B cell (primary cell): Measurements from ENCODE around the gene POLA2. TPM values are rescaled to one million over a fixed set of nuclear protein-coding genes. Genes with fewer than 3 reads are reported as not detected.

Source experiments
- ATAC-seq: fragments of 200-7000 bp; cut with Tn5 transposase; one replicate; pipeline ENCODE4 v1.10.0; 2021; ENCODE audit warnings: low read depth, mild to moderate bottlenecking, moderate number of reproducible peaks, moderate library complexity
- CTCF ChIA-PET: fragments of 350-600 bp; sonication (Branson Sonifier 250); formaldehyde crosslinking; loops from one replicate; lab custom pipeline; 2021; ENCODE audit warnings: antibody characterized with exemption, inconsistent platforms; lab: Charles Lee
- POLR2A ChIA-PET: fragments of 350-600 bp; sonication (Branson Sonifier 250); formaldehyde crosslinking; loops from one replicate; lab custom pipeline; 2021; ENCODE audit warnings: antibody characterized with exemption; lab: Charles Lee
- DNase-seq: peaks from one replicate; pipeline ENCODE4 v3.0.0; 2013
- H2AFZ ChIP-seq: 2 replicates; pipeline ENCODE4 v1.6.1; 2012; ENCODE audit warnings: mild to moderate bottlenecking, low read depth, low read length; ENCODE audit not compliant: insufficient read depth, poor library complexity, severe bottlenecking
- H3K27ac ChIP-seq, 2 donors: 1 replicate in 1 of 2; 2 replicates in 1 of 2; pipeline ENCODE4 v1.5.1; 2012 to 2013; ENCODE audit warnings: low read length in 2 of 2, mild to moderate bottlenecking in 2 of 2, moderate library complexity in 1 of 2
- H3K27me3 ChIP-seq, 4 experiments: fragments of 200-600 bp in 1 of 4; sonication (generic) in 1 of 4; replicated peaks in 1 of 4; 1 replicate in 2 of 4; 2 replicates in 2 of 4; pipeline versions ENCODE4 v1.6.1 to v1.7.0; 2013 to 2016; ENCODE audit warnings: low read length in 3 of 4, mild to moderate bottlenecking in 2 of 4, mixed read lengths in 1 of 4, moderate library complexity in 1 of 4; ENCODE audit not compliant: insufficient read depth in 4 of 4, control insufficient read depth in 3 of 4; ENCODE audit errors: control extremely low read depth in 1 of 4
- H3K36me3 ChIP-seq, 2 experiments: replicated peaks in 1 of 2; 1 replicate in 1 of 2; 2 replicates in 1 of 2; pipeline versions ENCODE4 v1.6.1 to v1.7.1; 2013; ENCODE audit warnings: low read length in 1 of 2; ENCODE audit not compliant: insufficient read depth in 2 of 2, control insufficient read depth in 1 of 2; ENCODE audit errors: control extremely low read depth in 1 of 2, extremely low read depth in 1 of 2
- H3K4me1 ChIP-seq, 2 donors: fragments of 200-600 bp in 1 of 2; sonication (generic) in 1 of 2; 1 replicate in 1 of 2; 2 replicates in 1 of 2; pipeline versions ENCODE4 v1.5.1 to v1.6.1; 2013 to 2017; ENCODE audit warnings: low read length in 2 of 2; ENCODE audit not compliant: control insufficient read depth in 2 of 2, insufficient read depth in 2 of 2
- H3K4me2 ChIP-seq: replicated peaks from 2 replicates; pipeline ENCODE3; 2012; ENCODE audit warnings: mild to moderate bottlenecking, low read depth, low read length; ENCODE audit not compliant: poor library complexity, severe bottlenecking
- H3K4me3 ChIP-seq, 5 experiments: fragments of 200-600 bp in 1 of 5; sonication (generic) in 1 of 5; 1 replicate in 3 of 5; 2 replicates in 2 of 5; pipeline versions ENCODE4 v1.5.1 to v1.7.0; 2011 to 2016; ENCODE audit warnings: low read length in 4 of 5, mild to moderate bottlenecking in 4 of 5, low read depth in 2 of 5, control low read depth in 1 of 5, moderate library complexity in 1 of 5; ENCODE audit not compliant: insufficient read depth in 1 of 5; ENCODE audit errors: control extremely low read depth in 1 of 5, extremely low read depth in 1 of 5
- H3K79me2 ChIP-seq: fragments of 200-600 bp; sonication (generic); one replicate; pipeline ENCODE4 v1.6.0; 2016; ENCODE audit warnings: low read length; ENCODE audit not compliant: control insufficient read depth, insufficient read depth
- H3K9ac ChIP-seq: fragments of 200-600 bp; sonication (generic); 2 replicates; pipeline ENCODE4 v1.6.1; 2017; ENCODE audit warnings: mild to moderate bottlenecking, low read length, moderate library complexity
- H3K9me3 ChIP-seq, 3 donors: one replicate each; pipeline versions ENCODE4 v1.6.1 to v1.7.1; 2013; ENCODE audit warnings: low read length in 2 of 3; ENCODE audit not compliant: control insufficient read depth in 2 of 3, insufficient read depth in 1 of 3; ENCODE audit errors: control extremely low read depth in 1 of 3
- H4K20me1 ChIP-seq: 2 replicates; pipeline ENCODE4 v1.6.0; 2012; ENCODE audit warnings: mild to moderate bottlenecking, low read length; ENCODE audit not compliant: insufficient read depth, control insufficient read depth, poor library complexity, severe bottlenecking
- H3K27ac Mint-ChIP-seq: one replicate; pipeline ENCODE4 v1.8.0; 2021; ENCODE audit warnings: mixed read lengths
- H3K27me3 Mint-ChIP-seq: one replicate; pipeline ENCODE4 v1.8.0; 2021; ENCODE audit warnings: mixed read lengths
- H3K4me1 Mint-ChIP-seq: one replicate; pipeline ENCODE4 v1.8.0; 2021; ENCODE audit warnings: mixed read lengths
- H3K4me3 Mint-ChIP-seq: one replicate; pipeline ENCODE4 v1.8.0; 2021; ENCODE audit warnings: mixed read lengths
- H3K9me3 Mint-ChIP-seq: one replicate; pipeline ENCODE4 v1.8.0; 2022; ENCODE audit warnings: mixed read lengths; ENCODE audit not compliant: insufficient read depth
- CTCF ChIP-seq: fragments of 200-600 bp; IDR thresholded peaks from one replicate; pipeline ENCODE4 v1.8.0; 2022; ENCODE audit warnings: antibody characterized with exemption, mild to moderate bottlenecking
- EZH2 ChIP-seq: IDR thresholded peaks from 2 replicates; pipeline ENCODE4 v1.6.1; 2012; ENCODE audit warnings: borderline replicate concordance, low read depth, mild to moderate bottlenecking, moderate library complexity, low read length; ENCODE audit not compliant: insufficient read depth, poor library complexity, severe bottlenecking
- WGBS: methylation state at CpG from one replicate; pipeline ENCODE4 v1.1.5; 2013; ENCODE audit warnings: missing lambda C conversion rate; ENCODE audit not compliant: insufficient coverage; 5-methylcytosine and 5-hydroxymethylcytosine counted together
- intact Hi-C: fragments of 100-400 bp; cut with micrococcal nuclease; formaldehyde crosslinking; loops from one replicate; pipeline ENCODE4 v1.10.0; 2022
- polyA plus RNA-seq: library from polyadenylated mRNA; depleted of rRNA; stranded (reverse); fragments of >200 nt; gene quantifications from 2 replicates; pipeline ENCODE4 v1.2.3, GENCODE V29; 2012
- total RNA-seq, 2 donors: library from RNA; stranded (reverse); fragments of 120-200 nt in 1 of 2; gene quantifications; 1 replicate in 1 of 2; 2 replicates in 1 of 2; pipeline versions ENCODE4 v1.2.3 to v1.2.4, GENCODE V29; 2013 to 2022

Gene POLA2
- total and polyA plus RNA-seq, 2 donors (not counting 1 experiment from before 2014, with no cell fraction given) = 13.0 to 28.7 TPM

- intact Hi-C loops = no loop called here
- no peak overlapping the region for H3K9ac ChIP-seq
- POLR2A ChIA-PET = no interaction called here
- Mint-ChIP-seq H3K27ac (no peak overlapping the region), H3K4me1 (peaks cover 4% of the 10 kb centered on the region), H3K27me3 (no peaks in the 10 kb centered on the region), H3K4me3 (no peak overlapping the region), H3K9me3 (no peaks in the 10 kb centered on the region)
- H2AFZ ChIP-seq = no peak overlapping the region
- H3K27ac ChIP-seq = no peak overlapping the region
- H3K4me1 ChIP-seq = peaks cover 0 to 5% of the 10 kb centered on the region in 2 donors
- no peak overlapping the region for H3K4me3 ChIP-seq
- CTCF ChIA-PET = interaction anchor here (0.6 to 1.8 kb wide), 4 partner anchors 23 to 423 kb away, joined by 3 to 5 read pairs (median 4); no protein-coding TSS in a partner anchor
- no peaks in the 10 kb centered on the region for H3K9me3 ChIP-seq
- no peaks in the 10 kb centered on the region for H4K20me1 ChIP-seq
- H3K36me3 ChIP-seq = peaks cover 0 to 51% of the 10 kb centered on the region in 2 experiments
- no peak overlapping the region for H3K4me2 ChIP-seq
- DNase-seq (no peak), ATAC-seq (no peak)
- H3K79me2 ChIP-seq = no peaks in the 10 kb centered on the region
- 100% methylated on average over 3 of the region's 6 CpGs for WGBS
- TF ChIP-seq CTCF = no peak
- TF ChIP-seq EZH2 = no peak
- no peaks in the 10 kb centered on the region for H3K27me3 ChIP-seq
These were observed 27.2 kb downstream of the POLA2 start for GRCh38 chr11:65288706-65289536.
